C4-2B (cell line): Measurements from ENCODE around the gene CCDC198.

Experiments
- H3K27ac ChIP-seq: fragments of 450-650 bp; 2 replicates; pipeline ENCODE4 v1.5.1; 2017
- ZFX ChIP-seq: fragments of 450-650 bp; IDR thresholded peaks from 2 replicates; pipeline ENCODE4 v1.6.1; 2017
- TF ChIP-seq, protein P1 (sequence below): fragments of 450-650 bp; conservative IDR thresholded peaks from 2 replicates; pipeline ENCODE4 v1.5.1; 2017; ENCODE audit warnings: mild to moderate bottlenecking

Gene CCDC198

DNA sequence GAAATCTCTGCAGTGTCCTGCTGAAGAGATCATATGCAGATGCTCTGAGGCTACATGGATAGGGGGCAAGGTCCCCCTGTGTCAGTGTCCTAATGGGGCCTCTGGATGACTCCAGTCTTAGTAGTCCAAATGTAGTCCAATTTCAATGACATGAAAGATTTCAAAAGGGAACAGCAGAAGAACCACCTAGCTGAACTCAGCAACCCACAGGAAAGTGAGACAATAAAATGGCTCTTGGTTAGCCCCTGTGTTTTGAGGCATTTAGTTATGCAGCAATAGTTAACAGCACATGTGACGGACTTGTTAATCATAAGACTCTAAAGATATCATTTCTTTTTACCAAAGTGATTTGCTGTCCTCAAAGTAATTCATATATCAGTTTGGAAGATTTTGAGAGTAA is 22.7 kb downstream of the CCDC198 start:
- H3K27ac ChIP-seq = no peak overlapping the region
- TF ChIP-seq ZFX = no peak

DNA sequence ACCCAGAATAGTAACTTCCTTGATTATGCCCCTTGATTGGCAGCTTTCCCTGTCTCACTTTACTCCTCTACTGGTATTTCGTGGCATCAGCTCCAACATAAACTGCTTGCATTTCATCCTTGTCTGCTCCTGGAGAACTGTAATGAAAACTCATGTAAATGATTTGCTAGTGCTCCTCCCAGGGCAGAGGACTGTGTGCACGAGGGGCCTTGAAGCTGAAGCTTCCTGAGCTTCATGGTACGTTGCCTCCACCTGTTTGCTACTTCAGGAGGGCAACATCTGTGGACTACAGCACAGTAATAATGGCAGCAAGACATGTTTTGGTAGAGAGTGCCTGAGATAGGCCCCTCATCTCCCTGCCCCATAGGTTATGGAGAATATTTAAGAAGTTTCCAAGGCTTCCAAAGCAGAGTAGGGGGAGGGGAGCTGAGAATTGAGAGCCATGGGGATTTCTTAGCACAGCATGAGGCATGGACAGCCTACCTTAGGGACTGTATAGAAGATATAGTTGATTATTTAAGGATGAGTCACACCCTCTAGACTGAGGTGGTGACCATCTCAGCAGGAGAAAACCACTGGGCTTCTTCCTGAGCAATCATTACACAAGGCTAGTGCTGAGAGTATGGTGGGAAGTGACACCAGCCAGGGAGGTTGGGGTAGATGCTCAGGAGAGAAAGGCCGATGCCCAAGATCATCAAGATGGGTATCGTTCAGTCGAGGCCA is 29.5 kb downstream of the CCDC198 start:
- TF ChIP-seq ZFX = no peak
- TF ChIP-seq, protein P1, sequence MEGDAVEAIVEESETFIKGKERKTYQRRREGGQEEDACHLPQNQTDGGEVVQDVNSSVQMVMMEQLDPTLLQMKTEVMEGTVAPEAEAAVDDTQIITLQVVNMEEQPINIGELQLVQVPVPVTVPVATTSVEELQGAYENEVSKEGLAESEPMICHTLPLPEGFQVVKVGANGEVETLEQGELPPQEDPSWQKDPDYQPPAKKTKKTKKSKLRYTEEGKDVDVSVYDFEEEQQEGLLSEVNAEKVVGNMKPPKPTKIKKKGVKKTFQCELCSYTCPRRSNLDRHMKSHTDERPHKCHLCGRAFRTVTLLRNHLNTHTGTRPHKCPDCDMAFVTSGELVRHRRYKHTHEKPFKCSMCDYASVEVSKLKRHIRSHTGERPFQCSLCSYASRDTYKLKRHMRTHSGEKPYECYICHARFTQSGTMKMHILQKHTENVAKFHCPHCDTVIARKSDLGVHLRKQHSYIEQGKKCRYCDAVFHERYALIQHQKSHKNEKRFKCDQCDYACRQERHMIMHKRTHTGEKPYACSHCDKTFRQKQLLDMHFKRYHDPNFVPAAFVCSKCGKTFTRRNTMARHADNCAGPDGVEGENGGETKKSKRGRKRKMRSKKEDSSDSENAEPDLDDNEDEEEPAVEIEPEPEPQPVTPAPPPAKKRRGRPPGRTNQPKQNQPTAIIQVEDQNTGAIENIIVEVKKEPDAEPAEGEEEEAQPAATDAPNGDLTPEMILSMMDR = no peak
- no peak overlapping the region for H3K27ac ChIP-seq

DNA sequence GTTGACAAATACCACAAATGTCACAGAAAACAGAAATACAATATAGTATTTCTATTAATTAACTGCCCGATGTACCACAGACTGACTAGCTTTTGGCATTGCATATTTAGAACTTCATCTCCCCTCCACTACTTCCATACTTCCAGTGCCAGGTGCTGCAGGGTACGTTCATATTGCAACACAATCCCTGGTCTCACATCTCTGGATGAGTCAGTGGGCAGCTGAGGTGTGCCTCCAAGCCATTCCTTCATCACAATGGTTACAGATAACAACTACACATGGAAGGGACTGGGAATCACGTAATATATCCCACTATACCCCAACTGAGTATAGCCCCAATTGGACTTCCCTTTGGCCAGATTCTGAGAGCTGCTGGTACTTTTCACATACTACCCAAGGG is 31.1 kb downstream of the CCDC198 start:
- no peak for TF ChIP-seq ZFX
- TF ChIP-seq, protein P1 = no peak

DNA sequence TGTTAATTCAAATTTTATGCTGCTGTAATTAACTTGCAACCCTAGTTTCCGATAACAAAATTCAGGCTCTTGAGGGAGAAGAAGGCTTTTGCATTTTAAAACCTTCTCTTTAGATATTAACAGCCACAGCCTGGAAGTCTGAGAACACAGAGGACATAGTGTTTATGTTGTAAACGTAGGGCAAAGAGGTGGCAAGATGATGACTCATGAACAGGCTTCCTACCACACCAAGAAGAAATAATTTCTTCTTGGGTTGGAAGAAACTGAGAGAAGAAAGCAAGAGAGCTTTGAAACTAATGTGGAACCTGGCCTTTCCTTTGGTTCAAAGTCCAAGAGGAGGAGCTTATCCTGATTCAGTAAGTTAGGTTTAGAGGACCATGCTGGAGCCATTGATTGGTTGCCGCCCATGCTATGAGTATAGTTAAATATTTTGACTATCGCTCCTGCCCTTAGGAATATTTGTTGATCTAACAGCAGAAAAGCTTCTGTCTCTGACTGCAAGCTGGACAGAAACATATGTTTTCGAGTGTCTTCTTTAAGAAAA is 31.8 kb downstream of the CCDC198 start:
- TF ChIP-seq ZFX = no peak
- TF ChIP-seq, protein P1 = no peak

More for the DNA sequence above, 31.1 kb downstream of the CCDC198 start:
- H3K27ac ChIP-seq = no peak overlapping the region

DNA sequence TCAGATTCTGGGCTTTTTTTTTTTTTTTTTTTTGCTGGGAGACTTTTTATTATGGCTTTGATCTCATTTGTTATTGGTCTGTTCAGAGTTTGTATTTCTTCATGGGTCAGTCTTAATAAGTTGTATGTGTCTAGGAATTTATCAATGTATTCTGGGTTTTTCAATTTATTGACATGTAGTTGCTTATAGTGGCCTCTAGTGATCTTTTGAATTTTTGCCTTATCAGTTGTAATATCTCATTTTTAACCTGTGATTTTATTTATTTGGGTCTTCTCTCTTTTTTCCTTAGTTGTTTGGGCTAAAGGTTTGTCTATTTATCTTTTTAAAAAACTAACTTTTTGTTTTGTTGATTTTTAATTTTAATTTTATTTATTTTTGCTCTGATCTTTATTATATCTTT is 57.7 kb downstream of the CCDC198 start:
- no peak overlapping the region for H3K27ac ChIP-seq
- TF ChIP-seq ZFX = no peak
- TF ChIP-seq, protein P1 = peak; percentile 17; the same call in 1 of the 2 replicates

More for the DNA sequence above, 31.8 kb downstream of the CCDC198 start:
- H3K27ac ChIP-seq = no peak overlapping the region

DNA sequence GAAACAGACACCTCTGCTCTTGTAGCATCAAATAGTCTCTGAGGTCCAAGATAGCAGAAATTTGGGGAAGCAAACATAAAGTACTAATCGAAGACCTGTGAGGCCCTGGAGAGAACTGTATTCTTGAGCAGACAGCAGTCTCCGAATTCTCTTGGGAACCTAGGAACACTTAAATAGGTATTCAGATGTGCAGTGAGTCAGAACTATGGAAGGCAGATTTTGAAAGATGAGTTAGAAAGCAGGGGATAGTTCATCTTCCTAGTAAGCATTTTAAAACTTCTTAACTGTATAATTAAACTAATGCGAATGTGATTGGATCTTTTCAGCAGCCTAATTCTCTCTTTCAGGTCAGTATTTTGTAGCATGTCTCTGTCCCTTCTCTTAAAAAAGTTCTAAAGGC is 72.7 kb downstream of the CCDC198 start:
- TF ChIP-seq, protein P1 = no peak
- TF ChIP-seq ZFX = no peak
- no peak overlapping the region for H3K27ac ChIP-seq

DNA sequence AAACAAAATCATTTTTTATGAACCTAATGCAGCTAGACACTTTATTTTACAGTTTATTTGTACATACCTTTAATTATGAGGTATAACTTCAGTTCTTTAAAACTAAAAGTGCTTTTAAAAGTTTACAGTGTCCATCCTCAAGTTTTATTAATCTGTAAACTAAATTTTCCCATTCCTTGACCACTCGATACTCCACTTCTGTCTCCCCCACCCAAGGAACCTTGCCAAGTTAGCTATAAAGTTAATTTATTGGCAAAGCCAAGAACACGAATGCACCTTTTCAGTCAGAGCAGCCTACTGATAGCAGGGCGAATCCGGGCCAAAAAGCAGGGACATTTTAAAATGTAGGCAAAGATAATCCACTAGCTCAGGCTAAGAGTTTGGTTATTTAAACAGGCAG is 73.6 kb downstream of the CCDC198 start:
- TF ChIP-seq, protein P1 = no peak
- TF ChIP-seq ZFX = no peak
- H3K27ac ChIP-seq = no peak overlapping the region
